Prostate gland (tissue), 2 donors: Measurements from ENCODE around the gene KLHL35. TPM values are rescaled to one million over a fixed set of nuclear protein-coding genes. Genes with fewer than 3 reads are reported as not detected.

Source experiments
- DNase-seq: peaks from one replicate; pipeline ENCODE4 v3.0.0-alpha.2; 2019; ENCODE audit warnings: low spot score
- H3K27ac ChIP-seq, 2 donors: fragments of 200-600 bp; sonication (generic); 2 replicates each; pipeline ENCODE4 v1.5.1; 2017 to 2019
- H3K27me3 ChIP-seq: fragments of 200-600 bp; sonication (generic); replicated peaks from 2 replicates; pipeline ENCODE4 v1.5.1; 2019; ENCODE audit not compliant: insufficient read depth
- H3K36me3 ChIP-seq, 2 donors: fragments of 200-600 bp; sonication (generic); 1 replicate in 1 of 2; 2 replicates in 1 of 2; pipeline versions ENCODE4 v1.5.1 to v1.8.1; 2017 to 2019
- H3K4me1 ChIP-seq: fragments of 200-600 bp; sonication (generic); replicated peaks from 2 replicates; pipeline ENCODE4 v1.5.1; 2019
- H3K4me3 ChIP-seq, 2 donors: fragments of 200-600 bp; sonication (generic); 2 replicates each; pipeline ENCODE4 v1.5.1; 2017 to 2019
- H3K9me3 ChIP-seq: fragments of 200-600 bp; sonication (generic); 2 replicates; pipeline ENCODE4 v1.5.1; 2017
- POLR2A ChIP-seq: fragments of 450-650 bp; IDR thresholded peaks from one replicate; pipeline ENCODE4 v1.6.1; 2016; ENCODE audit warnings: antibody characterized with exemption, mild to moderate bottlenecking
- POLR2AphosphoS5 ChIP-seq: sonication (generic); formaldehyde crosslinking; IDR thresholded peaks from one replicate; pipeline ENCODE4 v1.6.1; 2017; ENCODE audit warnings: antibody characterized with exemption
- WGBS: methylation state at CpG from one replicate; pipeline ENCODE4 v1.1.5; 2018; 5-methylcytosine and 5-hydroxymethylcytosine counted together
- intact Hi-C: fragments of 100-400 bp; cut with DNase I; formaldehyde crosslinking; loops from one replicate; pipeline ENCODE4 v1.14.2; 2022
- total RNA-seq, 2 donors: library from RNA; depleted of rRNA; stranded (reverse); fragments of >200 nt; gene quantifications; one replicate each; pipeline ENCODE4 v1.1.0, GENCODE V29; 2016
- TF ChIP-seq, protein P1 (sequence below), 4 experiments: fragments of 200-600 bp in 2 of 4; fragments of 450-650 bp in 2 of 4; sonication (generic) in 2 of 4; IDR thresholded peaks; 1 replicate in 3 of 4; 2 replicates in 1 of 4; pipeline ENCODE4 v1.5.1; 2016 to 2019; ENCODE audit warnings: antibody characterized with exemption in 4 of 4, mild to moderate bottlenecking in 2 of 4, moderate library complexity in 2 of 4

KLHL35 gene
- total RNA-seq, 2 donors from 2014 or later: 0.46 to 28.4 TPM

DNA sequence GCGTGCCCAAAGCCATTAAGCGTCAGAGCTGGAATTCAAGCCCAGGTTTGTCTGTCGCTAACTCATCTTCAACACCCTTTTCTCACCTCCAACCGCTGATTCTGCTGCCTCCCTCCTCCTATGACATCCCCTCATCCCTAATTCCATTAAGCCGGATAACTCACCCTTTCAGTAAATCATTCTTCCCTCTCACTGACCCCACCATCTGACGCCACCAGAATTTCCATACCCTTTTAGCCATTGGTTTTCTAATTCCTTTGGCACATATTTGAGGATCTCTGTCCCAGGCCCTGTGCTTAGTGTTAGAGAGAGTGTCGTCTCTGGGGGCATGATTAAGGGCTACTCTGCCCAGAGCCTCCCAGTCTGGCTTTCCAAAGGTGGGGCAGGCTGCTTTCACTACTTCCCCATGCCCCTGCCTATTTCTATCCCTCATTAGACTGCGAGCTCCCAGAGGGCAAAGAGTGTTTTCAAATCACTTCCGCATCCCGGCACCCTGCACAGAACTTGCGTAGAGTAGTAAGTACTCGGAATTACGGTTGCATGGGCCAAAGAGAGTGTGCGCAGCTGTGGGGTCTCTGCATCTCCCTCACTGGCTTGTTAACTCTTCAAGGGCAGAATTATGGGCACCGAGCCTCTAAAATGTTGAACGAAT, 3.9 kb downstream of the KLHL35 start:
- H3K27me3 ChIP-seq: peaks cover 6% of the 10 kb centered on the region
- H3K36me3 ChIP-seq: no peaks in the 10 kb centered on the region
- 69% methylated on average over 16 of the region's 16 CpGs for WGBS
- intact Hi-C loops: no loop called here
- no peak overlapping the region for H3K27ac ChIP-seq
- no peak overlapping the region for H3K4me3 ChIP-seq
- H3K9me3 ChIP-seq: no peaks in the 10 kb centered on the region
- H3K4me1 ChIP-seq: peaks cover 4% of the 10 kb centered on the region
- TF ChIP-seq POLR2AphosphoS5 (no peak), POLR2A (no peak)
- TF ChIP-seq, protein P1, sequence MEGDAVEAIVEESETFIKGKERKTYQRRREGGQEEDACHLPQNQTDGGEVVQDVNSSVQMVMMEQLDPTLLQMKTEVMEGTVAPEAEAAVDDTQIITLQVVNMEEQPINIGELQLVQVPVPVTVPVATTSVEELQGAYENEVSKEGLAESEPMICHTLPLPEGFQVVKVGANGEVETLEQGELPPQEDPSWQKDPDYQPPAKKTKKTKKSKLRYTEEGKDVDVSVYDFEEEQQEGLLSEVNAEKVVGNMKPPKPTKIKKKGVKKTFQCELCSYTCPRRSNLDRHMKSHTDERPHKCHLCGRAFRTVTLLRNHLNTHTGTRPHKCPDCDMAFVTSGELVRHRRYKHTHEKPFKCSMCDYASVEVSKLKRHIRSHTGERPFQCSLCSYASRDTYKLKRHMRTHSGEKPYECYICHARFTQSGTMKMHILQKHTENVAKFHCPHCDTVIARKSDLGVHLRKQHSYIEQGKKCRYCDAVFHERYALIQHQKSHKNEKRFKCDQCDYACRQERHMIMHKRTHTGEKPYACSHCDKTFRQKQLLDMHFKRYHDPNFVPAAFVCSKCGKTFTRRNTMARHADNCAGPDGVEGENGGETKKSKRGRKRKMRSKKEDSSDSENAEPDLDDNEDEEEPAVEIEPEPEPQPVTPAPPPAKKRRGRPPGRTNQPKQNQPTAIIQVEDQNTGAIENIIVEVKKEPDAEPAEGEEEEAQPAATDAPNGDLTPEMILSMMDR (IDR thresholded peaks at IDR 0.05): no peak
- DNase-seq: no peak

DNA sequence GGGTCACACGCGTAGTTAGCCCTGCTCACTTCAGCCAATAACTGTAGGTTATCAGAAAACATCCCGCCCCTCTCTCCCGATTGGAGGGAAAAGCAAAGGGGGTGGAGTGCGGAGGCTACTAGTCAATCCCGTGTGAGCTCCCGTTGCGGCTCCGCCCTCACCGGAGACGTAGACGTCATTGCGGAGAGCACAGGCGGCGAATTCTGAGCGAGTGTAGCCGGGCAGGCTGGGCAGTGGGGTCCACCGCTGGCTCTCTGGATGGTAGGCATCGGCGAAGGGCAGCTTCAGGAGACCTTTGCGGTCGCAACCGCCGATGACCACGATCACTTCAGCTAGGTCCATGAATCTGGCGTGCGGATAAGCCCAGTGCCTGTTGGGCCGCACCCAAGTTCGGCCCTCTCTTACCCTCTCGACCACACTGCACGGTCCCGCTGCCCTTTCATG, 4.7 kb downstream of the KLHL35 start:
- Histone ChIP-seq H3K9me3 (no peaks in the 10 kb centered on the region), H3K27me3 (peaks cover 6% of the 10 kb centered on the region), H3K4me3 (peak overlapping the region; percentile 13 to 24), H3K4me1 (peaks cover 4% of the 10 kb centered on the region), H3K27ac (no peak overlapping the region), H3K36me3 (no peaks in the 10 kb centered on the region)
- TF ChIP-seq, protein P1 (IDR thresholded peaks at IDR 0.05): no peak
- TF ChIP-seq POLR2AphosphoS5: peak; percentile 79
- peak; percentile 66 for TF ChIP-seq POLR2A
- 14% methylated on average over 31 of the region's 32 CpGs for WGBS
- intact Hi-C loops: no loop called here
- peak; percentile 78 for DNase-seq

DNA sequence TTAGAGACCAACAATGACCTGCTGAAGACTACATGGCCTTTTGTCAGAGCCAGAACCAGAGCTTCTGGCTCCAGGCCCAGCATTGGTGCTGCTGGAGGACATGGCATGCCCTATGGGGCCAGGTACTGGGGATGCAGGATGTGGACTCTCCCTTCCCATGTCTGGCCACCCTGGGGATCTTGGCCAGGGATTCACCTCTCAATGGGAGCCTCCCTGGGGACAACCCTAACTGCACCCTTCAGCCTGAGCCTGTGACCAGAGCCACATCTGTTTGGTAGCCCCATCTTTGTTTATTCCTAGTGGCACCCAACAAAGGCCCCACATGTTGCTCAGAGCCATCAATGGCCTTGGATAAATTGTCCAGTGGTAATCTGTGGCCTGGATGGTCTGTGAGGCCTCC, 5.8 kb downstream of the KLHL35 start:
- no peak for DNase-seq
- intact Hi-C loops: no loop called here
- no peak for TF ChIP-seq POLR2AphosphoS5
- TF ChIP-seq POLR2A: no peak
- TF ChIP-seq, protein P1 (IDR thresholded peaks at IDR 0.05): no peak
- H3K27me3 ChIP-seq: no peaks in the 10 kb centered on the region
- H3K4me3 ChIP-seq: no peak overlapping the region
- peaks cover 4% of the 10 kb centered on the region for H3K4me1 ChIP-seq
- H3K27ac ChIP-seq: no peak overlapping the region
- H3K36me3 ChIP-seq: no peaks in the 10 kb centered on the region
- H3K9me3 ChIP-seq: no peaks in the 10 kb centered on the region

DNA sequence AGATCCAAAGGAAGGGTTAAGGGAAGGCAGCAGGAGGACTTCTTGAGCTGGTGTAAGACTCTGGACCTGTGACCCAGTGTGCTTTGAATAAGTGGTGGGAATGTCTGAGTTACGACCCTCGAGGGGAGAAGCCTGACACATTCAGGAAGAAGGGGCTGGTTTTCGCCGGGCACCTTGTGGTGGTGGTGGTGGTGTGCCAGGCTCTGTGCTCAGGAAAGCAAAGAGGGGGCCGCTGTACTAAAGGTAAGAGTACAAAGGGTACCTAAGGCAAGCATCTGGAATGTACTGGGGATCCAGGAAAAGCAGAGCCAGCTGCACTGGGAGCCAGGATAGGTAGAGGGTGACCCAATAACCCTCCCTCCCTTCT, 6.3 kb downstream of the KLHL35 start:
- no peaks in the 10 kb centered on the region for H3K9me3 ChIP-seq
- peaks cover 4% of the 10 kb centered on the region for H3K4me1 ChIP-seq
- no peak for DNase-seq
- WGBS: 91% methylated on average over 5 of the region's 5 CpGs
- TF ChIP-seq, protein P1 (IDR thresholded peaks at IDR 0.05): no peak
- no peak for TF ChIP-seq POLR2A
- no peak for TF ChIP-seq POLR2AphosphoS5
- H3K27ac ChIP-seq: no peak overlapping the region
- H3K36me3 ChIP-seq: no peaks in the 10 kb centered on the region
- intact Hi-C loops: no loop called here
- no peaks in the 10 kb centered on the region for H3K27me3 ChIP-seq
- H3K4me3 ChIP-seq: no peak overlapping the region

DNA sequence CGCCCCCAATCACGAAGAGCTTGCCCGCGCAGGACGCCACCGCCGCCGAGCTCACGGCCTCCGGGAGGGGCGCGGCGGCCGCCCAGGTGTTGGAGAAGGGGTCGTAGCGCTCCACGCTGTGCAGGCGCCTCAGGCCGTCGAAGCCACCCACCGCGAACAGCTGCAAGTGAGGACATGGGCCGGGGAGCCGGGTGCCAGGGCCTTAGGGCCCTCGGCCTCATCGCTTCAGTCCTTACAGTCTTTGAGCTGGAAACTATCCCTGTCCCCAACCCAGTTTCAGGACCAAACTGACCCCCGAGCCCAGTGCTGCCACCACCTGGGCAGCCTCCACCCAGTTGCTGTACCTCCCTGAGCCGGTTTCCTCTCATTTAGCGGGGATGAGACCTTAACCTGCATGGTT, 7.6 kb downstream of the KLHL35 start:
- no peaks in the 10 kb centered on the region for H3K27me3 ChIP-seq
- no peaks in the 10 kb centered on the region for H3K36me3 ChIP-seq
- no peak overlapping the region for H3K27ac ChIP-seq
- no peak overlapping the region for H3K4me3 ChIP-seq
- WGBS: 78% methylated on average over 25 of the region's 29 CpGs
- peaks cover 2% of the 10 kb centered on the region for H3K4me1 ChIP-seq
- no peaks in the 10 kb centered on the region for H3K9me3 ChIP-seq
- intact Hi-C loops: no loop called here
- TF ChIP-seq POLR2AphosphoS5 (no peak), POLR2A (no peak)
- TF ChIP-seq, protein P1 (IDR thresholded peaks at IDR 0.05): no peak
- no peak for DNase-seq
